H54 (cell line): ENCODE data around the gene RNMT.
"Not testable (repeated sequence)": the region's sequence is repeated elsewhere in the genome, so short reads cannot be mapped to it uniquely, and the experiment has no call there.

ENCODE experiments used
- DNase-seq: peaks from one replicate; pipeline ENCODE4 v3.0.0; 2011; ENCODE audit warnings: low spot score, mixed read lengths; ENCODE audit not compliant: insufficient read length
- FAIRE-seq: peaks from 3 replicates; lab custom pipeline; 2011; peaks lifted over from hg19 to GRCh38; lab: Jason Lieb, UNC
- POLR2A ChIP-seq: IDR thresholded peaks from 2 replicates; pipeline ENCODE4 v1.6.1; 2011; ENCODE audit warnings: low read depth, mild to moderate bottlenecking, low read length

Gene RNMT

DNA sequence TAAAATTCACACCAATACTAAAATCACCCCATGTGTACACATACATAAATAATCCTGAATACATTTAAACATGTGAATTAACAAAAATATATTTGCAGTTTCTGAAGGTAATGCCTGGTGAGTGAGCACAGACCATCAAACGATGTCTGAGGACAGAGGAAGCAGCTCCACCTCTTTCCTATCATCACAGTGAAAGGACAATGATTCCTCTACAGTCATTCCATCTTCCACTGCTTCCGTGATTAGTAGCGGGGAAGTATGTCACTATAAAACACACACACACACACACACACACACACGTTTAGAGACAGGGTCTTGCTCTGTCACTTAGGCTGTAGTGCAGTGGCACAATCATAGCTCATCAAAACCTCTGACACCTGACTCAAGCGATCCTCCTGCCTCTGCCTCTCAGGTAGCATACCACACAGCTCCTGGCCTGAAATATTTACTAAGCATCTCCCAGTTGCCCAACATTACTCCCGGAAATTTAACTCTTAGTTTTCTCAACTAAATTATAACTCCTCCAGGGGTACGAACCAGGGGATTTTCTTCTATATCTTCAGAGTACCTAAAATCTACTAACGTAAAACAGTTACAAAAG lies 12.9 kb upstream of the RNMT start:
- no peak for TF ChIP-seq POLR2A
- FAIRE-seq (no peak), DNase-seq (no peak)

DNA sequence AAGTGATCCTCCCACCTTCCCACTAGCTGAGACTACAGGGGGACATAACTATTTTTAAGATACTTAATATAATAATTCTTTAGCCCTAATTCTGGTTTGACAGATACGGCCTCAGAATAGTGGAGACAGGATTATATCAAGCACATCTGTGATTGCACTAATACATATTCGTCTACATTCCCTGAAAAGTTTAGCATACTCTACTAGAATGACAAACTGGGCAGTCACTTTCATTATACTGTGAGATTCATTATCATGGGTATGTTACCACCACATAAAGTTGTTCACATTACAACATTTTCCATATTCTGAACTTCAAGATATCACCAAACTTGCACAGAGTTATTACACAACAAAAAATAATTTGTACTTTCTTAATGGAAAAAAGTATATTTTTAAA lies 11.1 kb upstream of the RNMT start:
- TF ChIP-seq POLR2A = no peak
- no peak for DNase-seq
- no peak for FAIRE-seq

DNA sequence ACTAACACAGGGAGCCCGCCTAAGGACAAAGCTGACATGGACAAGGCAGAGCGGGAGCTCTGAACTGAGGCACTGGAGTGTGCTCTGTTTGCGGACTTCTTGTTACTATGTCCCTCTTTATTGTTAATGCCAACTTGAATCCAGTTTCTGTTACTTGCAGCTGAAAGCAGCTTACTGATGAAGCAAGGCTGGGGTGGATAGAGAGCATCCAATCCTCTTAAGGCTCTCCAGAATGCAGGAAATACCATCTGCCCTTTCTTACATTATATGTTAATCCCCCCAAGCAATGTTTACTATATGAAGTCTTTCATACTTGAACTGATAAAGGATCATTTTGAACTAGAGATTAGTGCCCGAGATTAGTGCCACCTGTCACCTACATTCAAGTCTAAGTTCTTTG lies 9.6 kb upstream of the RNMT start:
- DNase-seq = no peak
- no peak for FAIRE-seq
- no peak for TF ChIP-seq POLR2A

DNA sequence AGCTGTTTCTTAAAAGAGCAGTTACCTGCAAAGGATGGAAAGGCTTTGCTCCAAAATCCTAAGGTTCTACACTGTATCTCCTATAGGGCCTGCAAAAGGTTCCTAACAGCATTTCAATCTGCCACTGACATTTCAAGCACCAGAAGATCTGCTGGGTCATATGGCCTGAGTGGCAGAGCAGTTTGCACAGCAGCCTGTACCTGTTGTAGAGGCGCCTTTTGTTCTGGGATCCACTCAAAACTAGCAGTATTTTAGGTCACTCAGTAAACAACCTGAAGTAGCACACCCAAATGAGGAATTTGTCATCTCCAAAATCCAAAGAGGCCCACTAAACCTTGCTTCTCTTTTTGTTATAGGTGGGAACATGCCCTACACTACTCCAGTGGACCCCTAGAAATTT lies 6.3 kb upstream of the RNMT start:
- no peak for FAIRE-seq
- no peak for TF ChIP-seq POLR2A
- no peak for DNase-seq

DNA sequence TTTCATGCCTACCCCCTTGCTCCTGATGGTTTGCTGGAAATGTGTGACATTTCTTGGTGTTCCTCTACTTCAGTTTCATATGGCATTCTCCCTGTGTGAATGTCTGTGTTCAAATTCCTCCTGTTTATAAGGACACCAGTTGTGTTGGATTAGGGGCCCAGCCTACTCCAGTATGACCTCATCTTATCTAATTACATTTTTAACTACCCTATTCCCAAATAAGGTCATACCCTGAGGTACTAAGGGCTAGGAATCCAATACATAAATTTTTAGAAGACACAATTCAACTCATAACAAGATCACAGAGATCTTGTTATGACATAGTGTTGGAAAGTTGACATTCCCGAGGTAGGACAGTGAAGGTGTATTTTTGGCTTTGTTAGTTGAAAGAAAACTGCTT lies 5.6 kb upstream of the RNMT start:
- no peak for DNase-seq
- FAIRE-seq = no peak
- no peak for TF ChIP-seq POLR2A

DNA sequence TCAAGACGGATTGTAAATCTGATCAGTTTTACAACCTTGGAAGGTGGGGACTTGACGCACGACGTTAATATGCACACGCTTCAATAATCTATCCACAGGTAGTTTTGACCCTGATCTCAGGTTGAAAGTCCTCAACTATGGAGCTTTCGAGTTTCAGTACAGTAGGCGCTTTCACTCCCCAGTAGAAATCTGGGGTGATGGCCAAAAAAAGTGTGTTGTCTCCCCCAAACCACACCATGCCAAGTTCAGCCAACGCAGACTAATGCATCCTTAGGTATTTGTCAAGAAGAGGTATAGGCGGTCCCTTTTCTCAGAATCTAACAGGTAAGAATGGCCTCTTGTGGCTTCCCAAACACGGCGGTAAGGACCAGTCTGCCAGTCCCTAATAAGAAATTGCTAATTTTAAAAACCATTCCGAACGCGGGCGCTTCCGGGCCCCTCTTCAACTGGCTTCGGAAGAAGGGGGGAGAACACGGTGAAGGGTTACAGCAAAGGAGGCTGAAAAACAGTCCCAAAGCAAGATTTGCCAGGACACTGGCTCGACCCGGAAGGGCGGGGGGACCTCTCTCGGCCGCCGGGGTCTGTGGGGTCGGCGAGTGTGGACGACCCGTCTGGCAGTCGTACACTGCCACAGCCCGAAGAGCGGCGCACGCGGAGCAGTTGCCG lies 774 bp upstream of the RNMT start:
- DNase-seq (no peak), FAIRE-seq (no peak)
- TF ChIP-seq POLR2A = no peak

DNA sequence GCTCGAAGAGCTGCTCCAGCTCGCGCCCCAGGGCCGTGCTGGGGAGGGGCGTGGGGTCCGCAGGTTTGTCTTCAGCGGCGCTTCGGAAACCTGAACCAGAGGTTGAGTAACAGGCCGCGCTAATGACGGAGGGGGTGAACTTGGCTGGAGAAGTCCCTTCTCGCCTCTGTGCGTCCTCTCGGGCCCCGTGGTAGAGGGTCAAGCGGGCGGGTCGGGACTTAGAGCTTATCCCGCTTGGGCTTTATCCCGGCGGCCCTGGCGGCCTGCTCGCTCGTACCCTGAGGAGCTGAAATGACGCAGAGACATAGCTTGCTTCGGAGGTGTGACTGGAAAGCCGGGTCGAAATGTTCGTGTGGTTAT lies 479 bp downstream of the RNMT start:
- FAIRE-seq = no peak
- TF ChIP-seq POLR2A = no peak
- peak; percentile 11 for DNase-seq

DNA sequence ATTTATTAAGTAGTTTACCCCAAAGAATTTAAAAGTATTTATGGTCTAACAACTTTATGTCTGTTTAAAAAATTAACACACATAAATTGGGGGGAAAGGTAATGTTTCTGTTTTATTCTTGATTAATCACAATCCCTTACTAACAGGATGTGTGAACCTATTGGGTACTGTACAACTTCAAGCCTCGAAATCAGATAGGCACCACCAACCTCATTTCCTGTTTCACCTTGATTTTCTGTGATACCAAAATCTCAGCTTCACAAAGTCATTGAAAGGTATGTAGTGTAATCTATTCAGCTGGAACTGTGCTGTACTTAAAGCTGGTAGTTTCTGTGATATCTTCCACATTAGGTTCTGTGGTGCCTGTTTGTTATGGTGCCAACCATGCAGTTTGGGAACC lies 4.0 kb downstream of the RNMT start:
- DNase-seq (no peak), FAIRE-seq (no peak)
- TF ChIP-seq POLR2A = no peak

DNA sequence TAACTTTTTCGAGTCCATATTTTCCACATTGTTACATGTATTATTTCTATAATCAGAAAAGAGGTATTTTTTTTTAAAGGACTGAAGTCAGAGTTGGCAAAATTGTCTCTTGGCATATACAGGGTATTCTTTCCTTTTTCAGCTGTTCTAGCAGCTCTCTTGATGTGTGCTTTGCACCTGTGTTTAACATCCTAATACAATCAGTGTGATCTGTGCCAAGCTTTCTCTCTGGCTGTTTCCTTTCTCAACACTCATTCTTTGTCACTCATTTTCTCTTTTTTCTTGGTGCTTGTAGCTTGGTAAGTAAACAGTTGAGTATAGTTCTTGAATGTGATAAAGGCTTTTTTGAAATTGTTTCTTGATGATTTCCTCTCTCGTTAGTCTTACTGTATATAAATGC lies 9.2 kb downstream of the RNMT start:
- DNase-seq (no peak), FAIRE-seq (no peak)
- no peak for TF ChIP-seq POLR2A

DNA sequence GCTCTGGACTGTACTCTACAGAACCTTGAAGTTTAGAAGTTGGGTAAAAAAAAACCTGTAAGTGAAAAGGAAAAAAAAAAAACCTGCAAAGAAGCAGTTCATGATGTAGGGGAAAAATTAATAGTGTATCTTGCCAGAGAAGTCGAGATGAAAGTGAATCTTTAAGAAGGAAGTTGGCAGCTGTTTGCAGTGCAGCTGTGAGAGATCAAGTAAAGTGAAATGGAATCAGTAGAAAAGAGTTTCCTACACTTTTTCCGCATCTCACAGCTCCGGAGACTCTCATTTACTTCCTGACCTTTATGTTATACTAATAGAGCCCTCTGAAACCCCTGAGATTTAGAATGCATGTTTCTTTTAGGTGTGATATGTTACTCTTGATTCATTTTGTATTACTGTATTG lies 19.2 kb downstream of the RNMT start:
- TF ChIP-seq POLR2A = no peak
- no peak for DNase-seq
- no peak for FAIRE-seq

DNA sequence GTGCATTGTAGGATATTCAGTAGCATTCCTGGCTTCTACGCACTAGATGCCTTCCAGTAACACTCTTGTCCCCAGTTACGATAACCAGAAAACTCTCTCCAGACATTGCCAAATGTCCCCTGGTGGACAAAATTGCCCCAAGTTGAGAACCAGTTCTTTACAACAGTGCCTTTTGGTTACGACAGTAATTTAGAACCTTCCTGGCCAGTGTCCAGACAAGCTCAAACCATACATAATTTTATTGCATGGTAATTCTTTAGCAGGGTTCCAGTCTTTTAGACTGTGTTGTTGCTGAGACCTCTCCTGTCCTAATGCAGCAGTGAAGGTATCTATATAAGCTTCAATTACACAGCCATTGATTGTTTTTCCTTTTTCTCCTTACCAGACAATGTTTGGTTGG lies 20.2 kb downstream of the RNMT start:
- TF ChIP-seq POLR2A = no peak
- DNase-seq = no peak
- no peak for FAIRE-seq

DNA sequence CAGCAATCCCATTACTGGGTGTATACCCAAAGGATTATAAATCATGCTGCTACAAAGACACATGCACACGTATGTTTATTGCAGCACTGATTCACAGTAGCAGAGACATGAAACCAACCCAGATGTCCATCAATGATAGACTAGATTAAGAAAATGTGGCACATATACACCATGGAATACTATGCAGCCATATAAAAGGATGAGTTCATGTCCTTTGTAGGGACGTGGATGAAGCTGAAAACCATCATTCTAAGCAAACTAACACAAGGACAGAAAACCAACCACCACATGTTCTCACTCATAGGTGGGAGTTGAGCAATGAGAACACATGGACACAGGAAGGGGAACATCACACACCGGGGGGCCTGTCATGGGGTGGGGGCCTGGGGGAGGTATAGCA lies 25.1 kb downstream of the RNMT start:
- not testable (repeated sequence) for FAIRE-seq, DNase-seq

DNA sequence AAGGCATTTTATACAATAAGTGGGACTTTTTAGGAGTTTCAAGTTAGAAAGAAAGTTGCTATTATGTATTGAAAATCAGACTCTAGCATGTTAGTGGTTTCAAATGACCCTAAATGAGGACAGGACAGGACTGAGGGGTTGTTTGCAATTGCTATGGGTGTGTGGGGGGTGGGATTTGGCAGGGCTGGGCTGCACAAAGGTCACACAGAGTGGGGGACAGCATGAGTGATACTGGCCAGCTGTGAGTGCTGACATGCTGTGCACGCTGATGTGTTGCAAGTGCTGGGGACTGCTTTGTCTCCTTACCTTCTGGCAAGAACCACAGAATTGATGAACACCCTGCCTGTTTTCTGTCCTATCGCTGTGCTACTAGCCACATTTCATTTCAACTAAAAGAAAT lies 29.8 kb downstream of the RNMT start:
- TF ChIP-seq POLR2A = no peak
- no peak for FAIRE-seq
- no peak for DNase-seq

DNA sequence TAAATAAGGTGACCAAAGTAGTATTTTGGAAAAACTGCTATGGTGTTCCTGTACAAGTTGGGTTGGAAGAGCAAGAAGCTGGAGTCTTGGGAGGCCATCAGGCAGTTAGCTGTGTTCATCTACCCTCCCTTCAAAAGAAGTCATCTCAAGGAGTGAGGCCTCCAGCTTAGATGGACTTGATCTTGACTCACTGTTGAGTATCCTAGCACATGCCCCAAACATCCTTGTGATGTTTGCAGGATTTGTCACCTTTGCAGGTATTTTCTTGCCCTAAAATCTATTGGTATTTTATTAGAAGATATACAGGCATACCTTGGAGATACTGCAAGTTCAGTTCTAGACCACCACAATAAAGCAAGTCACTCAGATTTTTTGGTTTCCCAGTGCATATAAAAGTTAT lies 30.2 kb downstream of the RNMT start:
- no peak for TF ChIP-seq POLR2A
- no peak for DNase-seq
- FAIRE-seq = no peak

DNA sequence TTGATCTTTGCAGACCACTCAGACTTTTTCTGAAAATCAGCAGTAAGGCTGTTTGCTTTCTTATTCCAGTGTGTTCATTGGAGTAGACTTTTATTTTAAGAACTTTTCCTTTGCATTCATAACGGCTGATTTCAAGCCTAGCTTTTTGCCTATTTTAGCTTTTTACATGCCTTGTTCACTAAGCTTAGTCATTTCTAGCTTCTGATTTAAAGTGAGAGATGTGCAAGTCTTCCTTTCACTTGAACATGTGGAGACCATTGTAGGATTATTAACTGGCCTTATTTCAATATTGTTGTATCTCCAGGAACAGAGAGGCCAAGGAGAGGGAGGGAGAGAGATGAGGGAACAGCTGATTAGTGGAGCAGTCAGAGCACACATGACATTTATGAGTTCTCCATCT lies 32.1 kb downstream of the RNMT start:
- FAIRE-seq = no peak

More for the DNA sequence above, 32.1 kb downstream of the RNMT start:
- DNase-seq = no peak
- no peak for TF ChIP-seq POLR2A
